ENCODE measurements around the gene PCK1.

Gene PCK1

GRCh38 chr20:57587989-57588377, 27.1 kb downstream of the PCK1 start:
- DNase-seq (ENCODE audit: low read depth in 2 of 2, low spot score in 1 of 2): no peak

DNA sequence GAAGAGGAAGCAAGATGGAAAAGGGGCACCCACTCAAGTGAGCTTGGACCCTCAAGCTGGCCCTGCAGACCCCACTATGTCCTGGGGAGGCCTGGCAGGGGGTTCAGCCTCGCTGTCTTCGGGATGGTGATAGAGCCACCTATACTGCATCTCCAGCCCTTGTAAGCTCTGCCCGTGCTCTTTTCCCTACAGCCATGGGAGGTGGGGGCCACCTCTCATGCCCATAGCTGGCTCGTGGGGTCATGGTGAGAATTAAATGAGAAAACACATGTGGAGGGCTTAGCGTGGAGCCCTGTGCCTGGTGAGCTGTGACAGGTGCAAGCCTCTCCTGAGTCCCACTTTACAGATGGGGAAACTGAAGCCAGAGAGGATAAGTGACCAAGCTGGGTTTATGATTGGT, 27.7 kb downstream of the PCK1 start:
- DNase-seq (ENCODE audit: low read depth in 2 of 2, low spot score in 1 of 2): no peak

DNA sequence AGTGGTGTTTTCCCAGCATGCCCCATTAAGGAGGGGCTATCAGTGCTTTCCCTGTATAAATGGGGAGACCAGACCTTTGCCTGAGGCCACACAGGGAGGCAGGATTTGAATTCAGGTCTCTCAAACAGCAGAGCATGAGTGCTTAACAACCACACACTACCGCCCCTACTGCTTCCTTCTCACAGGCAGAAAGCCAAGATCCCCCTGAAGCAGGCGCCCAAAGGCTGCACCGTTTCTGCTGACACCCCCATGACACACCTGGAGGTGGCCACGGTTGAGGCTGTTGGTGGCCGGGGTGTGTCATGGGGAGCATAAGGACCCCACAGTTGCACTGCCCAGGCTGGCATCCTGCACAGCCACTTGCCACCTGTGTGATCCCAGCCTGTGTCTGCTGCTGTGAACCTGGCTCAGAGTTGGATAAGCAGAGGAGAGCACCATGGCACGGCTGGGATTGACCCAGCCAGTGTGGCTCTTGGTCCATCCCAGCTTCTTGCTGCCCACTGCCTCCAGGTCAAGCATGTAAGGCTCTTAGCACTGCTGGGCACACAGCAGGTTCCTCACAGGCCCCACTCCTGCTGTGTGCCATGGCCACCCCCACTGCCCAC, 28.3 kb downstream of the PCK1 start:
- no peak for DNase-seq (ENCODE audit: low read depth in 2 of 2, low spot score in 1 of 2)

GRCh38 chr20:57589728-57590484, 29.0 kb downstream of the PCK1 start:
- no peak for DNase-seq (ENCODE audit: low read depth in 2 of 2, low spot score in 1 of 2)

GRCh38 chr20:57590485-57591288, 29.8 kb downstream of the PCK1 start:
- DNase-seq (ENCODE audit: low read depth in 2 of 2, low spot score in 1 of 2): no peak

DNA sequence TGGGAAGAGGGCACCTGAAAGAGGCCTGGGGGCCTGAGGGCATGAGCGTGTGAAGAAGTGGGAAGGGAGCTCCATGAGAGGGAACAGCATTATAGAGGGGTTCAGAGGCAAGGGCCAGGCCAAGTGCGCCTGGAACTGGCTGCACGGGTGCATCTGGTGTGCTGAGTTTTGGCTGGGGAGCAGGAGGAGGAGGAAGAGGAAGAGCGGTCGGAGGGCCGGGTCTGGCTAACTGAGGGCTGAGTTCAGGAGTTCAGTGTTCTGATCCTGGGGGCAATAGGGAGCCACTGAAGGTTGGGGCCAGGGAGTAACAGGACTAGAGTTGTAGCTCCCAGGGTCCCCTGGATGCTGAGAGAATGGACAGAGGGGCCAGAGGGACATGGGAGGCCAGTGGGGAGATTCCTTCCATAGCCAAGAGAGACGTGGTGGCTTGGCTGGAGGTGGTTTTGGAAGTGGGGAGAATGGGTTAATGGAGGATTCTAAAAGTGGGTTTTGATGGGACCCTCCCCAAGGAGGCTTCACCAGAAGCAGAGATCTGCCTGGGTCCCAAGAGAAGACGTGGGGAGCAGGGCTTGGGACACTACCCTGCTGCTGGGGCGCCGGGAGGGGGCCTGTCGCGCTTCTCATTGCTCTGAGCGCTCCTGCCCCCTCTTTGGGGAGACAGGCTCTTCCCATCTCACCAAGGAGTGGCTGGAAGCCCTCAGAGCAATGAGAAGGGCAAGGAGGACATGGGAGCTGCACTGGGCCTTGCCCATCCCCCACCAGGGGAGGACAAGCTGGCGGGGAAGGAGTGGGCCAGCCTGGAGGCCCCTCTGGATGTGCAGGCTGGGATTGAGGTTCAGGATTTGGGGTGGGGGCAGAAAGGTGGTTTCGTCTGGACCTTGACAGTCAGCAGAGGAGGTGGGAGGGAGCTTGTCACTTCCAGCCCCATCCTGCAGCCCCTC, 30.6 kb downstream of the PCK1 start:
- no peak for DNase-seq (ENCODE audit: low read depth in 2 of 2, low spot score in 1 of 2)

- DNase-seq (ENCODE audit: low read depth in 2 of 2, low spot score in 1 of 2): no peak
These were observed 31.6 kb downstream of the PCK1 start for GRCh38 chr20:57592263-57593092.

DNA sequence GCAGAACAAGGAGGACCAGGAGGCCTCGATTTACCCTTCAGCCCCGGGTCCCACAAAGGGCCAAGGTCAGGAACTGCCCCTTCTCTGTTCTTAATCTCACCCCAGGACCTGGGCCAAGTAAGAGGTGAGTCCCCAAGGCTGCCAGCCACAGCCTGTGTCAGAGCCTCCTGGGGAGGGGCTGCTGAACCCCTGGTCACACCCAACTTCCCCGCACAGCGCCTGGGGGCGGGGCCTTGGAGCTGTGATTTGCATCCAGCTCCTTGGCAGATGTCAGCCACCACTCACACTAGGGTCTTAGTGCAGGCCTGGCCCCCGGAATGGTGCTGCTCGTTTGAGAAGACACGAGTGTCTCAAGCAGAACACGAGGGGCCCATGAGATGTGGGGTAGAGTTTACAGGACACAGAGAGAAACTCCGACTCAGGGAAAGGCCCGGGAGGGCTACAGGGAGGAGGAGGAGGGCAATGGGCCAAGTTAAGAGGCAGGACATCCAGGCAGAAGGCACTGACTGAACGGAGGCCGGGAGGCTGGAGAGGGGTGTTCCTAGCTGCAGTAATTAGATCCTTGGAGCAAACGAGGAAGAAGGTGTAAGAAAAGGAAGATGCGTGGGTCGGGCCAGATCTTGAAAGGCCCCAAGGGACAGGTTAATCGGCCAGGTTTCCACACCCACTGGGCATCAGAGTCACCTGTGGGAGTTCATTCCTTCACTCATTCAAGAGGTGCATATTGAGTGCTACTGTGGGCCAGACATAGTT, 32.4 kb downstream of the PCK1 start:
- DNase-seq (ENCODE audit: low read depth in 2 of 2, low spot score in 1 of 2): no peak

DNA sequence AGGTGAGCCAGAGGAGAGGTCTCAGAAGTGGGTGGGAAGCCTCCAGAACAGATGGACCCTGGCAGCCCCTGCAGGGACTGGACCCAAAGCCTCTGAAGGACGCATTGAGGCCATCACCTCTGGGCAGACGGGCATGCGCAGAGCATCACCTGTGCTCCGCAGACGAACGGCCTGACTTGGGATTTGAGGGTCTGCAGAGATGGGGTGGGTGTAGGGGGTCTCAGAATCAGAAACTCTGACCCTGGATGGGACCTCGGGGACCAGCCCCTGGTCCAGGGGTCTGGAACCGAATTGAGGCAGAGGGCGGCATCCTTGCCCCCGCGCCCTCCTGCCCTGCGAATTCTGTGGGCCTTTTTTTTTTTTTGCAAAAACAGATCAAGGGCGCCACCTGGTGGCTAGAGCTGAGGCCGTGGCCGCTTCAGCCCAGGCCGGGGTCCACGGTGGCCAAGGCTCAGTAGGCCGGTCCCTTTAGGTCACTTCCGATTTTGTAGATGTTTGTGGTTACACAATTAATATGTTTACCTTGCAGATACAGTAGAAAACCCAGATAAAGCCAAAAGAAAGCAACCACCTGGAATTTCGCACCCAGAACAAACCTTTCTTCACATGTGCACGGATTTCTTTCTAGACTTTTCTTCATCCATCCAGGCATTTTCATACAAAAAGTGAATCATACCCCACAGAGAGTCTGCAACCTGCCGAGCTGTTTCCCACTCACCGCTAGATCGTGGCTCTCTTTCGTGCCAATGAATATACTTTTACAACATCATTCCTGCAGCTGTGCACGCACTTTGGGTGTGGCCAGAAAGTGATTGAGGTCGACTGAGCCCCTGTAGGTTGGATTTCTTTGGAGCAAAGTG, 33.4 kb downstream of the PCK1 start:
- peak in 1 of 2 donors; percentile 23 for DNase-seq (ENCODE audit: low read depth in 2 of 2, low spot score in 1 of 2)

DNA sequence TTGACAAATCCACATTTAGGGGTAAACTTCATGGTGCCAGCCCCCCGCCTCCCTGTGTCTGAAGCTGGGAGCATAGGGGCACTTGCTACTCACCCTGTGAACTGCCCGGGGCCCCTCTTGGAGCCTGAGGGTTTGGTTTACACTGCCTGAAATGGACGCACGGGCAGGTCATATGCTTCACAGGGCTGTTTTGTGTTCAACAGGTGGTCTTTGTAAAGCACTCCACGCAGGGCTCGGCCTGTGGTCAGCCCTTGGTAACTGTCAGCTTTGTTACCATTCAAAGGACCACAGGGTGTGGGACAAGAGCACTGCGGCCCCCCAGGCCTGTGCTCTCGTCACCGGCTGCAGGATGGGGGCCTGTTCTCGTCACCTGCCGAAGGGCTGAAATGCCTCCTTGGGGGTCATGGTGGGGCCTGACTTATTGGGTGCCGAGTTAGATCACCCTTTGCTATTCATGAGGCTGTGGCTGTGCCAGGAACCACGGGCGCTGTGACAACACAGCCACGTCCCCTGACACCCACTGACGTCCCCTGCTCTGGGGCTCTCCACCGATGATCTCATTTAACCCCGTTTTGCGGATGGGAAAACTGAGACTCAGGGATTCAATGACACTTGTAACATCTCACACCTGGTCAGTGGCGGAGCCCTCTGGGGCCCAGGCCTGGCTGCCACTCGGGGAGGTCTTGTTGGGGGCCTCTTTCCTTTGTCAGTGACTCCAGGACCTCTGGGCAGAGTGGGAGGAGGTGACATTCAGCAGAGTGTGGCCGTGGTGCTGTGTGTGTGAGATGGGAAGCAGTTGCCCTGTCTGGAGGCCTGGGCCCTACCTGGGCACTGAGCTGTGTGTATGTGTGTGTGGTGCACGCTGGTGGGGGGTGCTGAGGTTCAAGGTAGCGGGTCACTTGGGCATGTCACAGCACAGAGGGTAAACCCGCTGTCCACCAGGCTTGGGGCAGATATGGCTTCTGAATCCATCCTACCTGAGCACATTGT, 34.4 kb downstream of the PCK1 start:
- no peak for DNase-seq (ENCODE audit: low read depth in 2 of 2, low spot score in 1 of 2)

- no peak for DNase-seq (ENCODE audit: low read depth in 2 of 2, low spot score in 1 of 2)
These were observed 35.4 kb downstream of the PCK1 start for GRCh38 chr20:57596358-57596757.

DNA sequence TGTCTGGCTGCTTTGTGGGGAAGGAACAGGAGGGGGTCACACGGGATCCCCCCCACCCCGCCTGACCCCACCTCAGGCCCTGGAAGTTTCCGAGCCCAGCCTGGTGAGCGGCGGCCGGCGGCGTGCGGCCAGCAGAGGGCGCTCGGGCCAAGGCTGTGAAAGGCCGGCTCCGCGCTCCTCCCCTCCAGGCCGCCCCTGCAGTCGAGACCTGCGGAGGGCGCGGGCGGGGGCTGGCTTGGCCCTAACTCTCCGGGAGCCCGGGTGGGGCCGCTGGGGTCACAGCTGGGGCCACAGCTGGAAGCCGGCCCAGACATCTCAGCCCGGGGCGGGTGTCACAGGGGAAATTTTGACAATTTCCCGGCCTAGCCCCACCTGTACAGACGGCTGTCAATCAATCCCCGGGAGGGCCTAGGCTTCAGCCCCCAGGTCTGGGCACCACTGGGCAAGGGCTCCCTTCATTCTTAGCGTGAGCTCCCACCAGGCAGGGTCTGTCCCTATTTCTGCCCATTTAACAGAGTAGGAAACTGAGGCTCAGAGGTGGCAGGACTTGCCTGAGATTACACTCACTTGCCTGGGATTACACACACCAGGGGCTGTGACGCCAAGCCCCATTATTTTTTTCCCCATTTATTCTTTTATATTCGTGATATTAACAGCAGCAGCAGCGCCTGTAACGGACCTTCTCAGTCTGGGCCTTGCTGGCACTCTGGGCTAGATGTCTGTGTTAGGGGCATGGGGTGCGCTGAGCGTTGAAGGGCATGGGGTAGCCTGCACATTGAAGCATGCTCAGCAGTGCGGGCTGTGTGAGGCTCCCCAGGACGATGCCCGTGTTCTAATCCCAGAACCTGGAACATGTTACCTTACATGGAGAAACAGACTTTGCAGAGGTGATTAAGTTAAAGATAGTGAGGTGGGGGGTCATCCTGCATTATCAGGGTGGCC, 36.4 kb downstream of the PCK1 start:
- peak; percentile 47 to 55 for DNase-seq (ENCODE audit: low read depth in 2 of 2, low spot score in 1 of 2)

GRCh38 chr20:57598060-57598459, 37.1 kb downstream of the PCK1 start:
- DNase-seq (ENCODE audit: low read depth in 2 of 2, low spot score in 1 of 2): no peak

- DNase-seq (ENCODE audit: low read depth in 2 of 2, low spot score in 1 of 2): no peak
These were observed 37.6 kb downstream of the PCK1 start for GRCh38 chr20:57598491-57598890.

DNA sequence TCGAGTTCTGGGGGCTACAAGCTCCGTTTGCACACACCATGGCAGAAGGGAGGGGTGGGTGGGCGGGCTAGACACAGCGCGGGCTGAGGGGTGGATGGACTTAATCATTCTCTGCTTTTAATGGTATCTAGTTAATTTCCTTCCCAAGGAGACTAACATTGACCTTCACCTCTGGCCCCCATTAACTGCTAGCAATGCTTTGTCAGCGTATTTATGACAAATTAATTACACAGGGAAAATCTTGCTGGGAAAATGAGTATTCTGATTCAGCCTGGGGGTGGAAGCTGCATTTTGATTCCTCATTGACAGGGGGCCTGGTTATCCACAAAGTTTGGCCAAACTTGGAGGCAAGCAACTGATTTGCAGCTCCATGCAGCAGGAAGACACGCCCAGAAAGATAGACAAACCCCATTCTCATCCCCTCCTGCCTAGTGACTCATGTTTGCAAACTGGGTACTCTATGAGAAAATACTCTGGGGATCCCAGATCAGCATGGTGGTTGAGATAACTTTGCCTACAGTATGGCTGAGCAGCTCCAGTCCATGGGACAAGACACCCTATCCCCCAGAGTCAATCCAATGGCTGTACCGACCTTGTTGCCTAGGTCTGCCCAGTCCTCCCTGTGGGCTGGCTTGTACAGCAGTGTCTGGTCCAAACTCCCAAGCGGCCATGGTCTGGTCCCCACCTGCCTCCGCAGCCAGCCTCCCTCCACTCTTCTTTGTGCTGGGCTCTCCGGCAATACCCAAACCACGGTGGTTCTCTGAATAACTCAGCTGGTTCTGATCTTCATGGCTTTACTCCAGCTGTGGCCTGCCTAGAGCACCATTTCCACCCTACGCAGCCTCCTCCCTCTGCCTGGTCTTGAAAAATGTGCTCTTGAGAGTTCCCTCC, 39.7 kb downstream of the PCK1 start:
- no peak for DNase-seq (ENCODE audit: low read depth in 2 of 2, low spot score in 1 of 2)
